Measurements from ENCODE around the gene ADGRV1. TPM values are rescaled to one million over a fixed set of nuclear protein-coding genes. Genes with fewer than 3 reads are reported as not detected.

The ADGRV1 gene
- polyA plus RNA-seq, 2 of the 4 experiments (the other 2 are of a cell fraction) = 0.70 to 3.7 TPM

DNA sequence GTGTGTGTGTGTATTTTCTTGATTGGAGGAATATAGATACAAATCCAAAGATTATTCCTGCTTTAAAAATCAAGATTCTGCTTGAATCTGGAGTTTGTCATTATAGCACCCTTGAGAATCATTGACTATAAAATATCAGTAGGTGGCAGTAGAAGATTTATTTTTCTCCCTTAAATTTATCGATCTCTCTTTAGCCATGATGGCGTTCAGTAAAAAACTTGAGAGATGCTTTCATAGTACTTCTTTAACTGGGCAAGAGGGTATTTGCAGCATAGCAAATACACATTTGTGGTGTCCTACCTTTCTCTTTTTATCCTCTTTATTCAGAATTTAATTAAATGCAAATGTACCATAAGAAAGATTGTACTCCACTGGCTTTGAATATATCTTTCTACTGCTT is 307.7 kb downstream of the ADGRV1 start:
- CTCF ChIA-PET = interaction anchor here (0.6 to 10.3 kb wide), 31 partner anchors 9 to 553 kb away, joined by 3 to 166 read pairs (median 4); partner anchors contain the start of gene ARRDC3
- WGBS (ENCODE audit: missing lambda C conversion rate) = 1% methylated on average over 2 of the region's 2 CpGs
- Histone ChIP-seq H3K27ac (peak overlapping the region; percentile 32 to 53; a peak in 2 of 6 replicates), H3K9me3 (no peaks in the 10 kb centered on the region), H3K4me3 (no peak overlapping the region), H3K4me2 (peak overlapping the region; percentile 63), H3K4me1 (peaks cover 19% of the 10 kb centered on the region)
- peak; percentile 77 for FAIRE-seq
- no peak for TF ChIP-seq ZC3H11A (IDR thresholded peaks at IDR 0.05)
- no peak for TF ChIP-seq MAFK (IDR thresholded peaks at IDR 0.05; ENCODE audit: partially characterized antibody)
- TF ChIP-seq HOXB5 (CRISPR knock-in tag; IDR thresholded peaks at IDR 0.05) = no peak
- TF ChIP-seq JUN (IDR thresholded peaks at IDR 0.05) = no peak
- no peak for TF ChIP-seq CHD2 (IDR thresholded peaks at IDR 0.05; ENCODE audit: low read length, partially characterized antibody)
- TF ChIP-seq, protein P1, sequence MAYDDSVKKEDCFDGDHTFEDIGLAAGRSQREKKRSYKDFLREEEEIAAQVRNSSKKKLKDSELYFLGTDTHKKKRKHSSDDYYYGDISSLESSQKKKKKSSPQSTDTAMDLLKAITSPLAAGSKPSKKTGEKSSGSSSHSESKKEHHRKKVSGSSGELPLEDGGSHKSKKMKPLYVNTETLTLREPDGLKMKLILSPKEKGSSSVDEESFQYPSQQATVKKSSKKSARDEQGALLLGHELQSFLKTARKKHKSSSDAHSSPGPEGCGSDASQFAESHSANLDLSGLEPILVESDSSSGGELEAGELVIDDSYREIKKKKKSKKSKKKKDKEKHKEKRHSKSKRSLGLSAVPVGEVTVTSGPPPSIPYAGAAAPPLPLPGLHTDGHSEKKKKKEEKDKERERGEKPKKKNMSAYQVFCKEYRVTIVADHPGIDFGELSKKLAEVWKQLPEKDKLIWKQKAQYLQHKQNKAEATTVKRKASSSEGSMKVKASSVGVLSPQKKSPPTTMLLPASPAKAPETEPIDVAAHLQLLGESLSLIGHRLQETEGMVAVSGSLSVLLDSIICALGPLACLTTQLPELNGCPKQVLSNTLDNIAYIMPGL (CRISPR knock-in tag; IDR thresholded peaks at IDR 0.05; ENCODE audit: borderline replicate concordance) = no peak
- no peak for TF ChIP-seq RCOR1 (IDR thresholded peaks at IDR 0.05; ENCODE audit: low read depth, low read length)
- TF ChIP-seq KDM5A (IDR thresholded peaks at IDR 0.05) = no peak
- TF ChIP-seq, protein P2, sequence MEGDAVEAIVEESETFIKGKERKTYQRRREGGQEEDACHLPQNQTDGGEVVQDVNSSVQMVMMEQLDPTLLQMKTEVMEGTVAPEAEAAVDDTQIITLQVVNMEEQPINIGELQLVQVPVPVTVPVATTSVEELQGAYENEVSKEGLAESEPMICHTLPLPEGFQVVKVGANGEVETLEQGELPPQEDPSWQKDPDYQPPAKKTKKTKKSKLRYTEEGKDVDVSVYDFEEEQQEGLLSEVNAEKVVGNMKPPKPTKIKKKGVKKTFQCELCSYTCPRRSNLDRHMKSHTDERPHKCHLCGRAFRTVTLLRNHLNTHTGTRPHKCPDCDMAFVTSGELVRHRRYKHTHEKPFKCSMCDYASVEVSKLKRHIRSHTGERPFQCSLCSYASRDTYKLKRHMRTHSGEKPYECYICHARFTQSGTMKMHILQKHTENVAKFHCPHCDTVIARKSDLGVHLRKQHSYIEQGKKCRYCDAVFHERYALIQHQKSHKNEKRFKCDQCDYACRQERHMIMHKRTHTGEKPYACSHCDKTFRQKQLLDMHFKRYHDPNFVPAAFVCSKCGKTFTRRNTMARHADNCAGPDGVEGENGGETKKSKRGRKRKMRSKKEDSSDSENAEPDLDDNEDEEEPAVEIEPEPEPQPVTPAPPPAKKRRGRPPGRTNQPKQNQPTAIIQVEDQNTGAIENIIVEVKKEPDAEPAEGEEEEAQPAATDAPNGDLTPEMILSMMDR (IDR thresholded peaks at IDR 0.05) = peak; percentile 77
- TF ChIP-seq POLR2A (IDR thresholded peaks at IDR 0.05; ENCODE audit: low read length) = no peak
- TF ChIP-seq NR3C1 (IDR thresholded peaks at IDR 0.05) = no peak
- TF ChIP-seq EHF (CRISPR knock-in tag; IDR thresholded peaks at IDR 0.05) = 0 out of 2 replicates have a peak, but pooled peaks have one; percentile 20
- TF ChIP-seq NPAS2 (CRISPR knock-in tag; IDR thresholded peaks at IDR 0.05; ENCODE audit: borderline replicate concordance) = no peak
- no peak for TF ChIP-seq BHLHE40 (IDR thresholded peaks at IDR 0.05; ENCODE audit: low read depth, low read length)
- TF ChIP-seq MAZ (IDR thresholded peaks at IDR 0.05; ENCODE audit: borderline replicate concordance, low read depth, low read length) = no peak
- TF ChIP-seq, protein P3, sequence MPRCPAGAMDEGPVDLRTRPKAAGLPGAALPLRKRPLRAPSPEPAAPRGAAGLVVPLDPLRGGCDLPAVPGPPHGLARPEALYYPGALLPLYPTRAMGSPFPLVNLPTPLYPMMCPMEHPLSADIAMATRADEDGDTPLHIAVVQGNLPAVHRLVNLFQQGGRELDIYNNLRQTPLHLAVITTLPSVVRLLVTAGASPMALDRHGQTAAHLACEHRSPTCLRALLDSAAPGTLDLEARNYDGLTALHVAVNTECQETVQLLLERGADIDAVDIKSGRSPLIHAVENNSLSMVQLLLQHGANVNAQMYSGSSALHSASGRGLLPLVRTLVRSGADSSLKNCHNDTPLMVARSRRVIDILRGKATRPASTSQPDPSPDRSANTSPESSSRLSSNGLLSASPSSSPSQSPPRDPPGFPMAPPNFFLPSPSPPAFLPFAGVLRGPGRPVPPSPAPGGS (IDR thresholded peaks at IDR 0.05) = no peak
- no peak for TF ChIP-seq HOXA7 (CRISPR knock-in tag; IDR thresholded peaks at IDR 0.05)
- TF ChIP-seq ESRRA (IDR thresholded peaks at IDR 0.05; ENCODE audit: borderline replicate concordance, low read length) = no peak
- no peak for TF ChIP-seq GATA3 (IDR thresholded peaks at IDR 0.05; ENCODE audit: borderline replicate concordance)
- no peak for TF ChIP-seq HEYL (CRISPR knock-in tag; IDR thresholded peaks at IDR 0.05)
- TF ChIP-seq HDAC2 (IDR thresholded peaks at IDR 0.05) = no peak
- TF ChIP-seq RAD21 (conservative IDR thresholded peaks at IDR 0.05 in 1 of 2, IDR thresholded peaks at IDR 0.05 in 1 of 2) = peak; percentile 83 to 92
- no peak for TF ChIP-seq CBX8 (IDR thresholded peaks at IDR 0.05)
- TF ChIP-seq SMC3 (IDR thresholded peaks at IDR 0.05) = peak; percentile 84
- no peak for TF ChIP-seq EP300 (IDR thresholded peaks at IDR 0.05)
- no peak for TF ChIP-seq FOSL2 (IDR thresholded peaks at IDR 0.05)
- TF ChIP-seq FOSL2 (CRISPR knock-in tag; IDR thresholded peaks at IDR 0.05) = no peak
- TF ChIP-seq TFCP2L1 (CRISPR knock-in tag; IDR thresholded peaks at IDR 0.05) = no peak
- TF ChIP-seq PHF8 (IDR thresholded peaks at IDR 0.05; ENCODE audit: borderline replicate concordance, low read depth) = no peak
- no peak for TF ChIP-seq EHMT2 (IDR thresholded peaks at IDR 0.05; ENCODE audit: low read depth)
- peak; percentile 69 to 85; a peak in 3 of 6 replicates for ATAC-seq
- POLR2A ChIA-PET = interaction anchor here (1.7 kb wide), 1 partner anchor 518 kb away, joined by 13 read pairs; the partner anchor contains the start of gene ARRDC3
- peak; percentile 32 to 50 for DNase-seq (ENCODE audit: low read depth in 1 of 2, low spot score in 1 of 2)
